Transverse colon (tissue), 4 donors: ENCODE data around the gene KCNH6.

Source experiments
- CTCF ChIP-seq, 5 experiments: fragments of 200-600 bp in 3 of 5; fragments of 450-650 bp in 2 of 5; sonication (generic) in 3 of 5; IDR thresholded peaks; 1 replicate in 2 of 5; 2 replicates in 3 of 5; pipeline ENCODE4 v1.5.1; 2016 to 2017; ENCODE audit warnings: antibody characterized with exemption in 5 of 5, inconsistent platforms in 3 of 5, mild to moderate bottlenecking in 2 of 5, moderate library complexity in 1 of 5
- POLR2AphosphoS5 ChIP-seq, 3 donors: sonication (generic); formaldehyde crosslinking; IDR thresholded peaks; one replicate each; pipeline ENCODE4 v1.6.1; 2016; ENCODE audit warnings: antibody characterized with exemption in 3 of 3

GRCh38 chr17:63533433-63534077 lies 10.4 kb downstream of the KCNH6 start:
- TF ChIP-seq POLR2AphosphoS5 (IDR thresholded peaks at IDR 0.05) (no peak), CTCF (IDR thresholded peaks at IDR 0.05) (no peak)
